ENCODE data around the gene NPHS1. TPM values are rescaled to one million over a fixed set of nuclear protein-coding genes. Genes with fewer than 3 reads are reported as not detected.

Gene NPHS1
- total RNA-seq, 1 experiment from 2014 or later: 0.67 TPM

GRCh38 chr19:35899547-35900214, 47.4 kb upstream of the NPHS1 start:
- no TSS peak for BruUV-seq (replicated peaks)
- intact Hi-C loops (cut with micrococcal nuclease; ENCODE audit: unreplicated experiment) (no loop called here), in situ Hi-C loops (cut with HindIII; ENCODE audit: low pct_unique_long_range_greater_than_20kb, low sequenced_read_pairs) (loop anchor here (10.0 kb wide), 1 partner anchor 65 kb away; no protein-coding TSS in a partner anchor)
- no peaks in the 10 kb centered on the region for H3K27me3 ChIP-seq (ENCODE audit: control insufficient read depth, insufficient read depth, low read length)
- ATAC-seq: peak; percentile 86
- H3K4me1 ChIP-seq (ENCODE audit: control insufficient read depth, insufficient read depth, low read length): peaks cover 23% of the 10 kb centered on the region
- CTCF ChIA-PET: no interaction called here
- peak overlapping the region; percentile 88 to 90 for H3K4me3 ChIP-seq (ENCODE audit: low read depth in 2 of 2, low read length in 2 of 2)
- no peaks in the 10 kb centered on the region for H3K36me3 ChIP-seq (ENCODE audit: control insufficient read depth, insufficient read depth, low read length)
- H3K27ac ChIP-seq (ENCODE audit: low read length): peak overlapping the region; percentile 90
- no peak for TF ChIP-seq CTCF (IDR thresholded peaks at IDR 0.05)
- peak; percentile 75 for TF ChIP-seq POLR2AphosphoS5 (IDR thresholded peaks at IDR 0.05; ENCODE audit: low read depth, low read length)
- peak; percentile 91; the same call in 1 of the 2 replicates for TF ChIP-seq SIN3A (IDR thresholded peaks at IDR 0.05; ENCODE audit: borderline replicate concordance, insufficient read depth, low read depth, low read length)
- TF ChIP-seq REST (IDR thresholded peaks at IDR 0.05; ENCODE audit: insufficient read depth in 1 of 2, low read depth in 2 of 2, low read length in 1 of 2): peak in 1 of 2 experiments; percentile 71; a peak in 1 of 4 replicates
- no peak for TF ChIP-seq TCF7L2 (IDR thresholded peaks at IDR 0.05; ENCODE audit: low read depth, low read length)
- no peaks in the 10 kb centered on the region for H3K9me3 ChIP-seq (ENCODE audit: control insufficient read depth, insufficient read depth, low read depth, low read length)
- POLR2A ChIA-PET: interaction anchor here (0.6 kb wide), 1 partner anchor 155 kb away, joined by 4 read pairs; no protein-coding TSS in a partner anchor
- DNase-seq (ENCODE audit: low read depth, low spot score): no peak

GRCh38 chr19:35898499-35898809, 46.1 kb upstream of the NPHS1 start:
- Histone ChIP-seq H3K4me3 (ENCODE audit: low read depth in 2 of 2, low read length in 2 of 2) (peak overlapping the region; percentile 88 to 90), H3K27me3 (ENCODE audit: control insufficient read depth, insufficient read depth, low read length) (no peaks in the 10 kb centered on the region), H3K4me1 (ENCODE audit: control insufficient read depth, insufficient read depth, low read length) (peaks cover 23% of the 10 kb centered on the region), H3K9me3 (ENCODE audit: control insufficient read depth, insufficient read depth, low read depth, low read length) (no peaks in the 10 kb centered on the region), H3K36me3 (ENCODE audit: control insufficient read depth, insufficient read depth, low read length) (no peaks in the 10 kb centered on the region), H3K27ac (ENCODE audit: low read length) (peak overlapping the region; percentile 90)
- CTCF ChIA-PET: no interaction called here
- ATAC-seq: no peak
- DNase-seq (ENCODE audit: low read depth, low spot score): no peak
- BruUV-seq (replicated peaks): no TSS peak
- intact Hi-C loops (cut with micrococcal nuclease; ENCODE audit: unreplicated experiment): no loop called here
- TF ChIP-seq SIN3A (IDR thresholded peaks at IDR 0.05; ENCODE audit: borderline replicate concordance, insufficient read depth, low read depth, low read length) (no peak), POLR2AphosphoS5 (IDR thresholded peaks at IDR 0.05; ENCODE audit: low read depth, low read length) (no peak), TCF7L2 (IDR thresholded peaks at IDR 0.05; ENCODE audit: low read depth, low read length) (no peak)
- in situ Hi-C loops (cut with HindIII; ENCODE audit: low pct_unique_long_range_greater_than_20kb, low sequenced_read_pairs): no loop called here
- POLR2A ChIA-PET: interaction anchor here (0.6 kb wide), 1 partner anchor 12 kb away, joined by 6 read pairs; no protein-coding TSS in a partner anchor
